HG03521 (cell line): ENCODE measurements around the gene RHOC.
A peak's percentile ranks its signal among the peaks of the same experiment; 100 is the strongest.

ENCODE experiments used
- ATAC-seq: cut with Tn5 transposase; IDR thresholded peaks from one replicate; pipeline ENCODE4 v1.9.1; 2021; ENCODE audit warnings: mild to moderate bottlenecking, moderate library complexity; ENCODE audit not compliant: unreplicated experiment

Gene RHOC

DNA sequence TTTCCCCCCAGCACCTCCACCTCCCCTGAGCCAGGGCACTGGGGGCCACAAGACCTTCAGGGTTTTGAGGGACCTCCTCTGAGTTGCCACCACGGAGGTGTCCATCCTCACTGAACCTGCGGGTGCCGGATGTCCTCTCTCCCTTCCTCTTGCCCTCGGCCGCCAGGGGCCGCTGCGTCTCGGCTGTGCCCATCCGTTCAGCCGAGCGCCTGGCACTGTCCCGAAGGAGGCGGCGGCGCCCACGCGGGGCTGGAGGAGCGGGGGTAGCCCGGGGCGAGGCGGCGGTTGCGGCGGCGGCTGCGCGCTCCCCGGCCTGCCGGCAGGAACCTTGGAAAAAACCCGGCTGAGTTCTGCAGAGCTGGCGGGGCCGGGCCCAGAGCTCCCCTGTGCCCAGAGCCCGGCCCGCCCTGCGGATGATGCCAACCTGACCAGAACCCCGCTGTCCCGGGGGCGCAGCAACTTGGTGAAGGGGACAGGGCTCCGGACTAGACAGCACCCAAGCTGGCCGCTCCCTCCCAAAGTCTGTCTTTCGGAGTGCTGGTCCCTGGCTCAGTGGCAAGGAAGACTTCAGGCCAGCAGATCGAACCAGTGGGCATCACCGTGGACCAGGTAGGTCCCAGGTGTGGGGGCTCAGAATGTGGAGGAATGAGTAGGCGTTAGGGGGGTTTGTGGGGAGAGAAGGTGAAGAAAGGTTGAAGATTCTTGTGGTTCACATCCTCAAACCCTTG lies 11.9 kb upstream of the RHOC start:
- ATAC-seq, result no peak

DNA sequence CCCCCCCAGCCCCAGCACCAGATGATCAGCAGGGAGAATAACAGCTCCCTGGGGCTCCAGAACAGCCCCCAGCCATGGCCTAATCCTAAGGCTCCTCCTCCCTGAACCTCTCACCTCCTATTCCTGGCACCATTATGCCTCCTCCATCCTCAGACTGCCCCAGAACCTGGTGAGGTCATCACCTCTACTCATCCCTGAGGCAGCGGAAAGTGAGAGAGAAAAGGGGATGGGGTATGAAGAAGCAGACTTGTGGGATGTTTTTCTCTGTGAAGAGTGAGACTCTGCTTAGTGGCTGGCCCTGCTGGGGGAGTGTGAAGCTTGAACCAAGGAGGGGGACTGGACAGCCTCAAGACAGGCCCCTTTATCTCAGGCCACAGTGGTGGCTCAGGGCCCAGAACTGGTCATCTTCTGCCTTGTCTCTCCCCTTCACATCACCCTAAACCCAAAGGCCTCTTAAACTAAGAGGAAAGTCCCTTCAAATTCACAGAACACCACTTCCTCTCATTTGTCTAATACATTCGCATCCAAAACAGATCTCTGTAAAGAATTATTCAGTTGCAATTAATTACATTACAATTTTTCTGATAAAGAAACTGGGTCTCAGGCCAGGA lies 10.4 kb upstream of the RHOC start:
- no peak for ATAC-seq

DNA sequence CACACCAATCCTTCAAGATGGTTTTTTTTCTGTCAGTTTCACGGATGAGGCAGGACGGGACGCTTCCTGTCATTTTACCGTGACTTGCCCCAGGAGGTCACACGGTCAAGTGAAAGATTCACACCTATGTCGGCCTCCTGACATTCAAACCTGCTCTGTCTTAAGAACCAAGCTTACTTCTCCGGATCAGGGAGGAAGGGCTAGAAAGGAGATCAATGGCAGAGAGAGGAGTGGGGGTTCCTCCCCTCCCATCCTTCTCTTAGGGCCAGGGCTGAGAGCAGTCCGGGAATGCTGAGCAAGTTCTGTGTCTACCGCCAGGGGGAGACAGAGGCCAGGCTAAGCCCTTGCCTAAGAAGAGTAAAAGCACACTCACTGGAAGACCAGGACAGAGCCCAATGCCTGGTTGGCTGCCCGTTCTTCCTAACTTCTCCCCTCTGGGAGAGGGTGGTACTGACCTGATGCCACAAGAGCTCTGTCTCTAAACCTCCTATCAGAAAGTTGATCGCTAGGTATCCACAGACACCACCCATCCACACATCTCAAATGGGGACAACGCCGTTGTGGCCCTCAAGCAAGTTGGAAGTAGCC lies 9.3 kb upstream of the RHOC start:
- no peak for ATAC-seq

DNA sequence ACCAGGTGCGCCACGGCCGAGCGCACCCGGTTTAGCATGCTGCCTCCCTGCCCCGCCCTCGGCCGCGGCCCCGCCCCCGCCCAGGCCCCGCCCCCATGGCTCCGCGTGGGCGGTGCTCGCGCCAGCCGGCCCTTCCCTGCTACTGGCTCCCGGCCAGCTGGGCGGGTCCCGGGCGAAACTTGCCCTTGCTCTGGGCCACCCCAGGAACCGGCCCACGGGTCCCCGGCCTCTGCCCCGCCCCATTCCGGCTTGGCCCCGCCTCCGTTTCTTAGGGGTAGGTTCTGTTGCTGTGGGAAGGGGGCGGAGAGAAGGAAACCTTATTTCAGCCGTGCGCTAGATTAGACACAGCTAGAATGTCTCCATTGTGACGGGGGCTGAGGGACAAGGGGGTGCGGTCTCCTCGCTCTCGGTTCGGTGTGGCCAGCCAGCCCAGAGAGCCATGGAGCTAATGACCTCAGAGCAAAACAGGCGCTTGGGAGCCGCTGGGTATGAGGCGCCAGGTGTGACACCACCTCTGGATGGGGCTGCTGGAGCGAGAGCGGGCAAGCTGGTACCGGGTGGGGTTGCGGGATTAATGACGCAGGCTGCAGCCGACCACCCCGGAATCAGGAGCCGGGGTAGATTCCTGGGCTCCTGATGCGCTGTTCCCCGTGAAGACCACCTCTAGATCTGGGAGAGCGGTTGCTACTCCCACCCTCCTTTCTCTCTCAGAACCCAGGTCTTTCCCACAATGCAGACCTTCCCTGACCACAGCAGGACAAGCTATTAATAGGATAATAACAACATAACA lies 8.5 kb upstream of the RHOC start, which contains the start of gene PPM1J:
Gene PPM1J, minus strand, starts transcription at position 69 of the 790 bp plus-strand sequence. Its CDS starts 31 bp downstream, at position 38.
- peak; percentile 82 for ATAC-seq

DNA sequence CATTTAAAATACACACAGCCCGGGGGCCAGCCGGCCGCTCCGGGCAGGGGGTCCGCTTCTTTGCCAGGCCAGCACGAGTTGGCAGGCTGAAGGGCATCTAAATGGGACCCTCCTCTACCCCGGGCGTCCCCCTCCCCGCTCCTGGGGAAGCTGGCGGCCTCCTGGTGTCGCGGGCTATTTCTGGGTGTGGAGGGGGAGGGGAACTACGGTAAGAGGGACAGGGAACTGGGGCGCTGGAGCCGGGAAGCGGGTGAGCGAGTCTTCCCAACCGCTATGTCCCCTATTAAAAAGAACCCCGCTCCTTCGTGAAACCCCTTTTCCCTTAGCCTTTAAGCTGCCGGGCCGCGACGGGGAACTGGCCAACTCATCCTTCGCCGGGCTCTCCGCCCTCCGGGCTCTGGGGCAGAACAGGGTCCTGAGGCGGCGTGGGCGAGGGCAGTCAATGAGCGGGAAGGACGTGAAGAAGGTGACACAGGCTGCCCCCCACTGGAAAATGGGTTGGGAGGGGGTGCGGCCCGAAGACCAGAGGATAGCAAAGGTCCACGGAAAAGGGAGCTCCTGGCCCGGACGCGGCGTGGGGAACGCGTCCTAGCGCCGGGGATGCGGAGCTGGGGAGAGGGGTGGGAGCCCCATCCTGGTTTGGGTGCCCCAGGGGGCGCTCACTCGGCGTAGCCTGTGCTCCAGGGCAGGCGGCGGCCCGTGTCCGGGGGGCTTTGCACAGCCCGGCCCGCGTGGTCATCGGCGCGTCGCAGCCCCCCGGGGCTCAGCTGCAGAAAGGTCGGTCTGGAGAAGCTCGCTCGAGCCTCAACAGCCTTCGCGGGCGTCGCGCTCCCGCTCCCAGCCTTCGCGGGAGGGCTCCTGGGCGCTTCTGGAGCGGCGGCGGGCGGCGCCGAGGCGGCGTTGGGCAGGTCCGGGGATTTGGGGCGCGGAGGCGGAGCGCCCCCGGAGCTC lies 7.7 kb upstream of the RHOC start:
- ATAC-seq, result peak; percentile 0

DNA sequence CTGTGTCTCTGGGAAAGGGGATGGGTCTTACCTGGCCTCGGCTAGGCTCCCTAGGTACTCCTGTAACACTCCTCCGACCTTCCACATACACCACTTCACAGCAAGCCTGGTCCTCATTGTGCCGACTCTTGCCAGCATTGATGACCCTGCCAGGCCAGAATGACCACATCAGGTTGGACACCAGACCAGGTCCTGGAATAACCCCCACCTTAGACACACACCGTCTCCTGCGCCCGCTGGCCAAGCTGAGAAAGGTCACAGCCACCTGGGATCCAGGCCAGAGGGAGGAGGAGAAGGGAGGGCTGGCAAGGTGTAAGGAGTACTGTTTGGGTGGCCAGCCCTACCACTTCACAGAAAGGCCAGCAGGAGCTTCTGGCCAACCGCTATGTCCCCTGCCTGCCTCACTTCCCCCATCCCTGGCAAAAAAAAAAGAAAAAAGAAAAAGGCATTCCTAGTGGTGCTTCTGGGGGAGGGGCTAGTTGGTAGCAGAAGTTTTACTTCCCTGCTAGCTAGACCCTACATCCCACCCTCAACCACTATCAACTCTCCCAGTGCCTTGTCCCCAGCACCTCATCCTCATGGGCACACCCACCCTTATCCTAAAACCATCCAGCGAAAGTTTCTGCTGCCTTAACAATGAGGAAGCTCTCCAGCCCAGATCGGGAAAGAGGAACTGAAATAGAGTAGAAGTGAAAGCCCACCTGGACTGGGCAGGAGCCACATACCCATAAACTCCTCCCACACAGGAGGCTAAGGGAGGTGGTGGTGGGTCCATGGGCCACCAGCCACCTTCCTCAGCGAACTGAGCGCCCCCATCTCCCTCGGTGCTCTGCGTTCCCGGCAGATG lies 6.8 kb upstream of the RHOC start:
- ATAC-seq, result no peak

DNA sequence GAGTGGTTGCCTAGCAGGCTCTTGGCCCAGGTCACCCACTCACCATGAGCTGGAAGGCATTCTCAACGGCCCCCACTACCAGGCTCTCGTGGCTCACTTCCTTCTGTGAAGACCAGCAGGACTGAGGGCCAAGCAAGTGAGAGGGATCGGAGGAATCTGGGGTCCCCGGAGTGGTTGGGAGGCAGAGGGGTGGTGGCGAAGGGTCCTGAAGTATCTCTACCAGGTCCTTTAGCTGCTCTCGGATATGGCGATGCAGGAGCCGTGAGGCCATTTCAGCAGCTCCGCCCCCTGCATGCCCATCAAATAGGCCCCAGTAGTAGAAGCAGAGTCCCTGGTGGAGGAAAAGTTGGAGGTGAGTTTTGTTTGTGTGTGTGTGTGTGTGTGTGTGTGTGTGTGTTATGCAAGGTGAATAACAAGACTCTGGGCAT lies 5.8 kb upstream of the RHOC start:
- no peak for ATAC-seq

DNA sequence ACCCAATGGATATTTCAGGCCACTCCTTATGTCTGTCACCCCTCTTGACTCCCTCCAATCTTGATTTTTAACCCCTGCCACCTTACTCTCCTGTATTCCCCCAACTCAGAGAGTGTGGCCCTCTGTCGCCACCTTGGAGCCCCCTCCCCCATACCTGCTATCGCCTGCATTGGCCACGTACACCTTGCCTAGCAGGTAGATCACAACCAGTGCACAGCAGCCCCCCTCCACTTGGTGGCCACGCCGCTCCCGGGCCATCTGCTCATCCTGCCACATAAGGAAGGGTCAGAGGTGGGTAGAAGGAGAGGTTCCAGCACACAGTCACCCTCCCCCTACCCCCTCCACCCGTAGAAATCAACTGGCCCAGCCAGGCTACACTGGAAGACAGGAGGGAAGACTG lies 5.3 kb upstream of the RHOC start:
- ATAC-seq, result no peak

DNA sequence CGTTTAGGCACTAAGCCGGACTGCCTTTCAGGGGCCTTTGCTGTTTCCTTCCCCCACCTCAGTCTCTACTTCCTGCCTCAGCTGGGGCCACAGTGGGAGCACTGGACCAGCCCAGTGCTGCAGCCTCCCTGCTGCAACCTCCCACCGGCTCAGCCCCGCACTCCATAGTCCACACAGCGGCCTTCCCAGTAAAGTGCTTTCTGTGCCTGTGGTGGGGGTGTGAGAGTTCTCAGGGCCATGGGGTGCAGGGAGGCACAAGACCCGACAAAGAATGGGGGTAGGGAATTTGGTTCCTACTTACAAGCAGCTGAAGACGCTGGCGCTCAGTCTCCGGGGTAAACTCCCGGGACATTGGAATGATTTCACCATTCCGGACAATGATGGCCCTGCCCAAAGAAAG lies 4.7 kb upstream of the RHOC start:
- no peak for ATAC-seq

DNA sequence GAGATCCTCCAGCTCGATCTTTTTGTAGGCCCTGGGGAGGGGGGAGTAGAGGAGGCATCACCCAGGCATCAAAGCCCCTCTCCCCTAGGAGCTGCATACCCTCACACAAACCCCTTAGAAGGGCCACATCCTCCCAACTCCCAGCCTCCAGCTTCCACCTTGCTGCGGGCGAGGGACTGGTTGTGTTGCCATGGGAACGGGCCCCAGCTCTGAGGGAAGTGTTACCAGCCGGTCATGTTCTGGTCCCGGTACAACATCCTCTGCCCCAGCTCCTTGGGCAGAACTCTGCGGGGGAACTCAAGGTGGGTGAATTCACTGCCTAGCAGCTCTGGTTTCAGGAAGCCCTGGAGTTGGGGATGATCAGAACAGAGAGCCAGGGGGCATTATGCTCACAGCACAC lies 4.1 kb upstream of the RHOC start:
- no peak for ATAC-seq

DNA sequence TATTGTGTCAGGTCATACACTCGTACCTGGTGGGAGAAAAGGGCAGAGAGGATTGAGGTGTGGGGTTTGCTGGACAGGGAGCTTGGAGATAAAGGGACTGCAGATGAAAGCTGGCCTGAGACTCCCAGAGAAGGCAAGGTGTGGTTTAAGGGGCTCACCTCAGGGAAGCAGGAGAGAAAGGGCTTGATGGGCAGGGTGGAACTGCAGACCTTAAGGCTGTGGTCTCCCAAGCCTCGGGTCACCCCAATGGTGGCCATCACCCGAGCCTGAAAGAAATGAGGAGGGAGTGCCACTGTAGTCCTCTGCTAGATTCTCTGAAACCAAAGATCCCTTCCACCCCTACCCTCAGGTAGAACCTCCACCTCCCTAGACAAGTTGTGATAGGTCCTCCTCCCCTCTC lies 3.7 kb upstream of the RHOC start:
- no peak for ATAC-seq

DNA sequence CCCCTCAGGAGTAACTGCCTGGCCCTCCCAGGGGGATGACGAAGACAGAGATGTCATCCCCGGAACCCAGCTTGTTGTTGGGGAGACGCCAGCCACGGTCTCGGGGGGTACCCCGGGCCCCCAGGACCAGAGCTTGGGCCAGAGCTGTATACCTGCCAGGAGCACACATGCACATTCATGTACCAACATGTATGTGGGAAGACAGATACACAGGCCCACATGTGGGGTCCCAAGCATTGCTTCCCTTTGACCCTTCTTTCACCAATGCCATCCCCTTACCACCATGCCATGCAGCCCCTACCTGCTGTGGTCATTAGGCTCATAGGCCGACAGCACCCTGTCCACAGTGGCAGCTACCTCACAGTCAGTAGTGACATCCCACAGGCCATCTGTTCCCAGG lies 3.2 kb upstream of the RHOC start:
- no peak for ATAC-seq

DNA sequence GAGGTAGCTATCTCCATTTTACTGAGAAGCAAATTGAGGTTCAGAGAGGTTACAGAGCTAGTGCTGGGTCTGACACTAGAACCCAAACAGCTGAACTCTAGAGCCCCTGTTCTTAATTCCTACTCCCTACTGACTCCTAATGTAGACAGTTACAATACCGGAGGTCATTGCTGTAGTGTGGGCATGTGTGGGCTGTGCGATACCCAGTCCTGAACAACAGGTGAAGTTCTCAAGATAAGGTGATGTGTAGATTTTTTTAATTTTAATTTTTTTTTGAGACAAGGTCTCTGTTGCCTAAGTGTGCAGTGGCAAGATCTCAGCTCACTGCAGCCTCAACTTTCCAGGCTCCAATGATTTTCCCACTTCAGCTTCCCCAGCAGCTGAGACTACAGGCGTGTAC lies 1.6 kb upstream of the RHOC start:
- no peak for ATAC-seq

DNA sequence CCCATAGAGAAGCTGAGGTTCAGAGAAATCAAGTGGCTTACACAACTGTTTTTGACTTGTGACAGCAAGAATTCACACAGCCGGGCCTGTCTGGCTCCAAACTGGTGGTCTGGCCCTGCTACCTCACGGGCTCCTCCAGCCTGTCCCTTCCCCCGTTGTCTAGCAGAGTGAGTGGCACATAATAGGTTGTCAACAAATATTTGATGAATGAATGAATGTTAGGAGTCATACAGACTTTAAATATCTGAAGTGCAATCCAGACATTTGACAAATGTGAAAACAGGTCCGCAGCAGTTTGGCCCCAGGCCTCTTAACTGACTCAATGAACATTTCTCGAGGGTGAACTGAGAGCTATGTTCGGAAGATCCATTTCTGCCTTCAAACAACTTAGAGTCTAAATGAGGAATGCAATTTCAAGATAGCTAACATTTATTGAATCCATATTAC lies 1.1 kb upstream of the RHOC start:
- ATAC-seq, result no peak

DNA sequence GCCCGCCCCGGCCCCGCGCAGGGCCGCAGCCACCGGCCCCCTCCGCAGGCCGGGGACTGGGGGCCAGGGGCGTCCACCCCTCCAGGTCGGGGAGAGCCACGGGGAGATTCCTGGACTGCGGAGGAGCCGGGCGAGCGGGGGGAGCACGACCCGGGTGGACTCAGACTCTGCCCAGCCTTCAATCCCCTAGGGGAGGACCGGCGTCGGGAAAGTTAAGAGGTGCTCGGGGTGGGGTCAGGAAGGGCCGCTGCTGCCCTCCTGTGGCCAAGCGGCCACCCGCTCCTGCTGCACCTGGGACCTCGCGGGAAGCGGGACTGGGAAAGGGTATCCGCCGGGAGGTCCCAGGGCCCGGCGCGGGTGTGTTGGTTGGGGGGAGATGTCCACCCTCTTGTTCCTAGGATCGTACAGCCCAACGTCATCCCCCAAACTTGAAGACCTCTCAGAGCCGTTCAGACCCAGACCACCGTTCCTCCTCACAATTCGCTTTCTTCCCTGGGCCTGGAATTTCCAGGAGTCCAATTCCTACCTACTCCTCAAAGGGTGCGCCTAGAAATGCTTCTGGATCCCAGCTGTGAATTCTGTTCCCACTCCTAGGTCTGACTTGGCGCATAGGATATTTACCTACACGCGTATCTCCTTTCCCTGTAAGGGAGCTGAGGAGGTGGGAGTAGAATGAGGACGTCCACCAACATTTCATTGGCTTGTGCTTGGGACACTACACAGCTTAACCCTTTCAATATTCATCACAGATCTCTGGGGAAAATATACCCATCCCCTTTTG lies 484 bp upstream of the RHOC start:
- peak; percentile 57 for ATAC-seq

DNA sequence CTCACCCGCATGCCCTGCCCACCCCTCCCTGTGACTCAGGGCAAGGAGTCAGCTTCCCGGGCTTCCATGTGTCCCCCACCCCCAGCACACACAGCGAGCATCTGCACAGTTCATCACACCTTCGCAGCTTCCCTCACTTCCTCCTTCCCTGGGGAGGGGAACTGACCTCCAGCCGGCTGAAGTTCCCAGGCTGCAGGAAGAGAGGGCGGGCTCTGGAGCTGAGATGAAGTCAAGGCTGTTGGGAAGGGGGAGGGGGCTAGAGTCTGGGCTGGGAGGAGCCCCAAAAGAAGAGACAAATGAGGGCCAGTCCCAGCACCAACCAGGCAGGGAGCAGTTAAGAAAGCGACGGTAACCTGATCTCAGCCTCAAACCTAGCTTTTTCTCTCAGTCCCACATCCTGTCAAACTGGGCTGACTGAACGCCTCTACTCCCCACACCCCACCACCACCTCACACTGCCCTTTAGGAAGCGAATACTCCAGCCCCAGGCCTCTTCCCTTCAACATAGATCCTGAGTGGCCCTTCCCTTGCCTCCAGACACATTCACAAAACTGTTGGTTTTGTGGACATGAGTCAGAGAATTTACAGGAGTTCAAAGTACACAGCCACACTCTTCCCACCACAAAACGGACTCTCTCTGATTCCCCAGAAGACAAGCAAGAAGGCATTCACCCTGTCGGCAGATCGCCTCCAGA lies 1.8 kb downstream of the RHOC start:
- peak; percentile 46 for ATAC-seq

DNA sequence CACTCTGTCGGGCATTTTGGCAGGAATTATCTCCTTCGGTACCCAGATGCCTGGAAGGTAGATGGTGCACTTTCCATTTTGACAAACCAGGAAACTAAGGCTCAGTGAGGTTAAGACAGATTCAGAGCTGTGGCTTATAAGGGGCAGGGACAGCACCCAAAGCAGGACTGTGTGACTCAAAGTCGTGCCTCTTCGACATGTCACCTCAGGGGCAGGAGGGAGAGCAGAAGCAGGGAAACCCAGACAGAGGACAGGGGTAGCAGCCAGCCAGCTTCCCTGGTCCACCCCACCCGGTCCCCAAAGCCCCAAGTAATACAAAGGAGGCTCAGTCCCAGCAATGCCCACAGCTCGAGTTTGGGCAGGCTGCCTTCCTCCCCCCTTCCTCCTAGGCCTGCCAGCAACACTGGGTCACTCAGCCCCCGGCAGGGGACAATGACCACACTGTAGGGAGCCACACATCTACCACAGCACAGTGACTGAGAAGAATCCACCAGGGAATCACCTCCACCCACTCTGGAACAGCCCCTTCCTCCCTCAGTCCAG lies 2.5 kb downstream of the RHOC start:
- ATAC-seq, result no peak

DNA sequence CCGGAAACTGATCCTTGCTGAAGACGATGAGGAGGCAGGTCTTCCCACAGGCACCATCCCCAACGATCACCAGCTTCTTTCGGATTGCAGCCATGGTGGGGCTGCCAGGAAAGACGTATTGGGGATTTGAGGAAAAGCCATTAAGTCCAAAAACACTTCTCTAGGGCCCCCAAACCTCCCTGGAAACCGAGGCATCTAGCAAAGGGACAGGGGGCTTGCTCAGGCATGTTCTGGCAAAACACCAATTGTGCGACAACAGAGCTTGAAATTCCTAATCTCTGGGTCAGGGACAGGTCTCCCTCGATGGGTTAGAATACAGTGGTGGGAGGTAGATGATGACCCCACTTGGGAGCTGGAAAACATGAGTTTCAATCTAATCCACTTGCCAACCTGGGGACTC lies 3.2 kb downstream of the RHOC start:
- ATAC-seq, result no peak
